Lower lobe of right lung (tissue), 2 donors: Measurements from ENCODE around the gene LHX4. TPM values are rescaled to one million over a fixed set of nuclear protein-coding genes. Genes with fewer than 3 reads are reported as not detected.
A peak's percentile ranks its signal among the peaks of the same experiment; 100 is the strongest.

Experiments used
- ATAC-seq, 2 donors: fragments of 200-7000 bp; cut with Tn5 transposase; one replicate each; pipeline ENCODE4 v1.9.1; 2020 to 2022; ENCODE audit warnings: mild to moderate bottlenecking in 2 of 2, moderate library complexity in 2 of 2
- DNase-seq: peaks from one replicate; pipeline ENCODE4 v3.0.0-alpha.2; 2020
- H3K27ac ChIP-seq: fragments of 200-600 bp; one replicate; pipeline ENCODE4 v1.8.0; 2022
- H3K27me3 ChIP-seq: fragments of 200-600 bp; one replicate; pipeline ENCODE4 v1.8.0; 2022; ENCODE audit warnings: low read depth
- H3K36me3 ChIP-seq: fragments of 200-600 bp; one replicate; pipeline ENCODE4 v1.8.0; 2022; ENCODE audit warnings: mild to moderate bottlenecking
- H3K4me1 ChIP-seq: fragments of 200-600 bp; one replicate; pipeline ENCODE4 v1.8.0; 2022
- H3K4me3 ChIP-seq: fragments of 200-600 bp; one replicate; pipeline ENCODE4 v1.8.0; 2022; ENCODE audit warnings: mild to moderate bottlenecking
- H3K9me3 ChIP-seq: fragments of 200-600 bp; one replicate; pipeline ENCODE4 v1.8.0; 2022
- CTCF ChIP-seq: fragments of 200-600 bp; IDR thresholded peaks from one replicate; pipeline ENCODE4 v1.8.0; 2022; ENCODE audit warnings: antibody characterized with exemption, mild to moderate bottlenecking
- intact Hi-C: fragments of 100-400 bp; cut with DNase I; formaldehyde crosslinking; loops from one replicate; pipeline ENCODE4 v1.11.0; 2022
- total RNA-seq: library from RNA; stranded (reverse); fragmentation: NEBNext Ultra II Directional; extraction: Animal tissue kit (Norgen Biotek cat#: 25700); gene quantifications from one replicate; pipeline ENCODE4 v1.2.1, GENCODE V29; 2021
- donor health status: DM: no; HTN: yes; CAD: no; lungs with severe emphysema.

LHX4 gene
- total RNA-seq, 1 donor from 2014 or later: not detected

GRCh38 chr1:180219776-180220175 is 10.3 kb upstream of the LHX4 start:
- H3K9me3 ChIP-seq: no peaks in the 10 kb centered on the region
- no peak overlapping the region for H3K4me3 ChIP-seq
- peaks cover 5% of the 10 kb centered on the region for H3K27me3 ChIP-seq
- H3K36me3 ChIP-seq: no peaks in the 10 kb centered on the region
- intact Hi-C loops: no loop called here
- peak in 1 of 2 donors; percentile 20 for ATAC-seq
- no peak for DNase-seq
- no peak overlapping the region for H3K27ac ChIP-seq
- H3K4me1 ChIP-seq: no peaks in the 10 kb centered on the region
- TF ChIP-seq CTCF: no peak

- Histone ChIP-seq H3K4me3 (no peak overlapping the region), H3K27me3 (peaks cover 22% of the 10 kb centered on the region), H3K9me3 (no peaks in the 10 kb centered on the region), H3K36me3 (no peaks in the 10 kb centered on the region), H3K27ac (no peak overlapping the region), H3K4me1 (no peaks in the 10 kb centered on the region)
- intact Hi-C loops: no loop called here
- no peak for DNase-seq
- no peak for TF ChIP-seq CTCF
- no peak for ATAC-seq
Observed at GRCh38 chr1:180221462-180221861, 8.6 kb upstream of the LHX4 start.

- ATAC-seq (no peak), DNase-seq (no peak)
- Histone ChIP-seq H3K9me3 (no peaks in the 10 kb centered on the region), H3K4me3 (no peak overlapping the region), H3K4me1 (peaks cover 10% of the 10 kb centered on the region), H3K27me3 (peaks cover 54% of the 10 kb centered on the region), H3K36me3 (no peaks in the 10 kb centered on the region), H3K27ac (no peak overlapping the region)
- intact Hi-C loops: no loop called here
- no peak for TF ChIP-seq CTCF
Observed at GRCh38 chr1:180224902-180225301, 5.2 kb upstream of the LHX4 start.

GRCh38 chr1:180225403-180225802 is 4.7 kb upstream of the LHX4 start:
- no peak for DNase-seq
- H3K9me3 ChIP-seq: no peaks in the 10 kb centered on the region
- no peak for ATAC-seq
- peaks cover 14% of the 10 kb centered on the region for H3K4me1 ChIP-seq
- peaks cover 59% of the 10 kb centered on the region for H3K27me3 ChIP-seq
- TF ChIP-seq CTCF: no peak
- H3K4me3 ChIP-seq: no peak overlapping the region
- no peaks in the 10 kb centered on the region for H3K36me3 ChIP-seq
- intact Hi-C loops: no loop called here
- H3K27ac ChIP-seq: no peak overlapping the region

- intact Hi-C loops: no loop called here
- Histone ChIP-seq H3K36me3 (no peaks in the 10 kb centered on the region), H3K9me3 (no peaks in the 10 kb centered on the region), H3K27ac (no peak overlapping the region), H3K4me3 (no peak overlapping the region), H3K4me1 (peaks cover 35% of the 10 kb centered on the region), H3K27me3 (peaks cover 85% of the 10 kb centered on the region)
- no peak for ATAC-seq
- no peak for DNase-seq
- no peak for TF ChIP-seq CTCF
Observed at GRCh38 chr1:180227861-180228647, 2.0 kb upstream of the LHX4 start.
